ENCODE results near the gene GALNT16.

Gene GALNT16

GRCh38 chr14:69346710-69347109 lies 86.8 kb downstream of the GALNT16 start:
- DNase-seq, result peak; percentile 28

DNA sequence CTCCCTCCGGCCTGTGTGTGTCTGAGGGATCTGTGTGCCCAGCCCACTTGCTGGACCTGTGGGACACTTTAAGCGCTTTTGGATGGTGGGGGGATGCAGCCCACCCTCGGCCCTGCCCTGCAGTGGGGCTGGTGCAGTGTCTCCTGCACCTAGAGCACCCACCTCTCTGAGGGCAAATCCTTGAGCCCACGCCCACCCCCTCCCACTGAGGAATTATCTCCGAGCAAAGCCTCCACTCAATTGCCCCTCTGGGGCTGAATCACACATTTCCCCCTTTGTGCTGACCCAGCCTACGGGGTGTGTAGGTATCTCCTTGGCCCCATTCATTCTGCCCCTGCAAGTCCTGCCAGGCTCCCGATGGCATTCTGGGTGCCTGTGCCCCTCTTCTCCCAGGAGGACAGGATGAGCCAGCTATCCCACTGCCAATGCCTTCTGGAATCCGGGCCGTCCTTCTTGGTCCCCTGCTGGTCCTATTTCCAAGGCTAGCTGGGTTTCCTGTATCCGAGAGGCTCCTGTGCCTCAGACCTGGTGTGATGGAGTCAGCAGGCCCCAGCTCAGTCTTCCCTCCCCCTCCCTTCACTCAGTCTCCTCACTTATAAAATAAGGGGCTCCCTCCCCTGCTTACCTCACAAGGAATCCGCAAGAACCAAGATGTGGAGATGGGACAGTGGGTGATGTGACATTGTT lies 89.3 kb downstream of the GALNT16 start:
- no peak for DNase-seq

DNA sequence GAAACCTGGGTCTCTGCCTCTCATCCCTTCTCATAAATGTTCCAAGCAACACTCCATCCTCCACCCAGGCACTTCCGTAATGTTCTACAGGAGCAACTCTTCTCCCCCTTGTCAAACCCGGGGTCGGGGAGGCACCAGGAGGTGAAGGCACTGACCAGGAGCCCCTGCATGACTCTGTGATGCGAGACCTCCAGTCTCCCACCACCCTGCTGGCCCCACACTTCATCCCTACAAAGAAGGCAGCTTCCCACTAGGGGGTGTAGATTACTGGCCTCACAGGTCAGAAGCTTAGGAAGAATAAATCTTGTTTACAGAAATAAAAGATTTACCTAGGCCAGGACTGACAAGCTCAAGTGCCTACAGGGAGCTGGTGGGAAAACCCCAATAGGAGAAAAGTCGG lies 90.9 kb downstream of the GALNT16 start:
- no peak for DNase-seq

DNA sequence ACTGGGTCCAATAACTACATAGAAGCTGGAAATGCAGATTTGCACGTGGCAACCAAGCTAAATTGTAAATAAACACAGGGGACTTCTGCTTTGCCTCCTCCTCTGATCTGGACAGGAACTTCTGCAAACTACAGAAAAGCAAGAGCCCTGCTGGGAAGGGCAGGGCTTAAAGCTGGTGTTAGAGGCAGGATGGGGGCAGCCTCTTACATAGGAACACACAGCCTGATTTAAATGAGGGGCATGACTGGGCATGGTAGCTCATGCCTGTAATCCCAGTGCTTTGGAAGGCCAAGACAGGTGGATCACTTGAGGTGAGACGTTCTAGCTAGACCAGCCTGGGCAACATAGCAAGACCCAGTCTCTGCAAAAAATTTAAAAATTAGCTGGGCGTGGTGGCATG lies 91.4 kb downstream of the GALNT16 start:
- no peak for DNase-seq

DNA sequence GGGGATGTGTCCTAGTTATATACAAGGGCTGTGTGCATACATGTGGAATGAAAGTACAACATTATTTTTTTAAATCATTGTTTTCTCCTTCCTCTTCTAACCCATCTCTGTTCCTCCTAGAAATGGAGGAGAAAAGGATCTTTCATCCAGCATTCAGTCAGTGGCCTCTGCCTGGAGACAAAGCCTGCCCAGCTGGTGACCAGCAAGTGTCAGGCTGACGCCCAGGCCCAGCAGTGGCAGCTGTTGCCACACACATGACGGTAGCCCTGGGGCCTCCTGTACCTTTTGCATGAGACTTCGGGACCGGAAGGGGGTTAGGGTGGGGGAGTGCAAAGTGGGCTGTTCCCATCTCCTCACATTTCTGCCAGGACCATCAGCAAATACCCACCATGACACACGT lies 92.0 kb downstream of the GALNT16 start:
- no peak for DNase-seq

DNA sequence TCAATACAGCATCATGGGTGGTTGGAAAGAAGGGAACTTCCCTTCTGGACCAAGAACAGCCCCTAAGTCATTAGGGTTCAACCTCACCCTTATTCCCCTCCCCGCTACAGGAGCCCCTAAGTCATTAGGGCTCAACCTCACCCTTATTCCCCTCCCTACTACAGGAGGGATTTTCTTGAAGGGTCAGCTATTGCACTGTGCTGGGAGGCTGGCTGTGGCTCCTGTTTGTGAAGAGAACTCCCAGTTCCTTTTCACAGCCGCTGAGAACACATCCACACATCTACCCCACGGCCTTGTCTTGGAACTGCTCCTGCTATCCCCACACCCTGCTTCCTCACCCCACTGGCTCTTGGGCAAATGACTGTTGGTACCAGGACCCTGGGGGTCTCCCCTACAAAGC lies 93.2 kb downstream of the GALNT16 start:
- no peak for DNase-seq

DNA sequence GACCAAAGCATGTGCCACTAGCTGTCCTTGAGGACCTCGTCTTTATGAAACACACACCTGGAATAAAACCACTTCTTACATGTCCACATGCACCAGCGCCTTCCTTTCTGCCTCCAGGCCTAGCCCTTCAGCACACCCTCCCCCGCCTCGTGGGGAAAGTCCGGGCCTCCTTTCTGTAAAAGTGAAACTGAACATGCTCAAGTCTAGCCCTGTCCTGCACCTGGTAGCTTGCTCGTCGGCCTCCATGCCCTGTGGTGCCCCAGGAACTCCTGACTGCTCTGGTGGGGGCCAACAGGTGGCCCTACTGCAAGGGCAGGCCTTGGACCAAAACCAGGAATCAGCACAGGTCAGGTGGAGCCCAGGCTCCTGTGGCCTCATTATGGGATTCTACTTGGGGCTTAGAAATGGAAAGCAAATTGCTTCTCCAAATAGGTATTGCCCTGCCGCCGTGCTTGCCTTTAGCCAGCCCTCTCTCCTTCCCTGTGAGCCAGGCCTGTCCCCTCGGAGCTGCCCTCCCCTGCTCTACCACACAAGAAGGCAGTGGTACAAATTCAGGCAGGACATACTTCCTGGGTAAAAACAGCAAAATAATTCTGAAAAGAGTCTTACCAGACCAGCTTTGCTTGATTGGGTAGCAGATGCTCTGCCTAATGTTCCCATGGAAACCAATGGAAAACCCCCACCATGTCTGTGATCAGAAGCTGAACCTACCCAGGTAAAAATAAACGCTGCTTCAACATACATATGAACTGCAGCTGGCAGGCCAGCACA lies 94.6 kb downstream of the GALNT16 start:
- peak; percentile 33 for DNase-seq

GRCh38 chr14:69355154-69355597 lies 95.2 kb downstream of the GALNT16 start:
- DNase-seq, result no peak

DNA sequence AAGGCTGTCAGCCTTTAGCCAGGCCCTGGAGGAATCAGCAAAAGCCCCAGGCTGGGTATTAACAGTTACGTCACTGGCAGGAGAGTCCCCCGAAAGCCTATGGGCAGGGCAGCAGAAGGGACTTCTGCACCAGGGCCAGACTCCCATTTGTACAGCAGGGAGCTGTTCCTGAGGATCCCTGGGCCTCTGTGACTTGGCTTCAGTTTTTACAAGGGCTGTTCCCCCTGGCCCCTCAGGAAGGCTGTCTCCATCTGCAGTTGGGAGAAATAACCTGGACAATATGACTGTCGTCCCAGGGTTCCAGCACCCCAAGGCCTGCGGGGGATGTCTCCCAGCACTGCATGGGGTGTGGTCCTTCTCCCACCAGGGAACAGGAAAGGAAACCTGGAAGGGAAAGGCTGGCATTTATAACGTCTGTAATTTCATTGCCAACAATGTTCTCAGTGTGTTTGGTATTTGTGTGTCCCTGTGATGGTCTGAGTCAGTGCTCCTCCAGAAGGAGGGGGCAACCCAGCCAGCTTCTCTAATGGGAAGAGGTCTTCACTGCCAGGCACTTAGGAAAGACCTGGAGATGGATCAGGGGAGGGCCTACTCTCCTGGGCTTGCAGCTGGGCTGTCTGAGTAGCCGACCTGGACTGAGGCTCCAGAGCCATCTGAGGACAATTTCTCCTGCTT lies 95.8 kb downstream of the GALNT16 start:
- no peak for DNase-seq

GRCh38 chr14:69356903-69357543 lies 97.1 kb downstream of the GALNT16 start:
- no peak for DNase-seq

DNA sequence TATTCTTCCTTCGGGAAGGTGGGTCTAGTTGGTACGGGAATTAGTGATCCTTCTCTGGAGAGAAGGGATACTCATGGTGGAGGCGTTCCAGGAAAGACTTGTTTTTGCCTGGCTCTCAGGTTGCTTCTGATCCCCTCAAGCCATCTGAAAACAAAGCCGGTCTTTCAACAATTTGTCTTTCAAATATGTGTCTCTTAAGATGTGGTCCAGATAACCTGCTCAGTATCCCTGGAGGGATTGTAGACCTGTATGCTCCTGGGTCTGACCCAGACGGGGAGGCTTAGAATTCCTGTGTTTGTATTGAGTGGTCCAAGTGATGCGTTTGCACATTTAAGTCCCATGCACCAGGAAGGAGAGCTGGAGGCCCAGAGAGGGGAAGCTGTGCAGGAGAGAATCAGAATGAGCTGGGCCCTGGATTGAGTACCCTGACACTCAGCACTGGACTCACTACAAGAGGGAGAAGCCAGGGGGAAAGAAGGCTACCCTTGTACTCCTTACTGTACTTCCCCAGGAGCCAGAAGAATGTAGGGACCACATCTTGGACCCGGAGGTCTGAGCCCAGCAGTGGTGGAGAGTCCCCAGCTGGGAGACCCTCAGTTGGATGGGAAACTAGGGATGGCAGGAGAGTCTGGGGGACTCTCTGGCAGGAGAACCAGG lies 97.7 kb downstream of the GALNT16 start:
- DNase-seq, result no peak

DNA sequence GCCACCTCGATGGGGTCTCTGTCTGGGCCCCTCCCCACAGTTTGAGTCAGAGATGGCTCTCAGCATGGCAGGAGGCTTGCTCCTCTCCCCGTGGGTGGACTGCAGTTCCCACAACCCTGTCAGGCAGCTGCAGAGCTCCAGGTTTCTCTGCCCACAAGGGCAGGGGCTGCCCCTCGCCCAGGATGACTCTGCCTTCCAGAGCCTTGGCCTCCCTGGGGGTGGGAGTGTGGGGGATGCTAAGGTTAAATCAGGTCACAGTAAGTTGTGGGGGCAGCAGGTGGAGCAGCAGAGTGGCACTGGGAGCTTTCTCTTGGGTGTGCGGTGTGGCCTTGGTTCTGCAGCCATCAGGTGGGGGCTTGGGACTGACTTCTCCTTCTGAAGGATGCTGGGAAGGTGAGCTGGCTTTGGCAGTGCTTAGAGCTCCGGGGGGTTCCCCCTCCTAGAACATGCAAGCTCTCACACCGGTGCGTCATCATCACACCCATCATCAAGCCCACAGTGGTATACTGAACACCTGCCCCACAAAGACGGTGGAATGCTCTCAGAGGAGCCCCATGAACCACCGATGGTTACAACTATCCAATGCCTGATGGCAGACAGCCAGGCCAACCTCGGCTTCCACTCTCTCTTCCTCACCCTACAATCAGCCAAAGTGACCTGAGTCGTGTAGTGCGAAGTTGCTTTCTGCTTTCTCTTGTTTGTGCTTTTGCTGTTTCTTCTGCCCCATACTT lies 98.4 kb downstream of the GALNT16 start:
- DNase-seq, result no peak

- no peak for DNase-seq
These were observed 99.0 kb downstream of the GALNT16 start for GRCh38 chr14:69358966-69359365.

DNA sequence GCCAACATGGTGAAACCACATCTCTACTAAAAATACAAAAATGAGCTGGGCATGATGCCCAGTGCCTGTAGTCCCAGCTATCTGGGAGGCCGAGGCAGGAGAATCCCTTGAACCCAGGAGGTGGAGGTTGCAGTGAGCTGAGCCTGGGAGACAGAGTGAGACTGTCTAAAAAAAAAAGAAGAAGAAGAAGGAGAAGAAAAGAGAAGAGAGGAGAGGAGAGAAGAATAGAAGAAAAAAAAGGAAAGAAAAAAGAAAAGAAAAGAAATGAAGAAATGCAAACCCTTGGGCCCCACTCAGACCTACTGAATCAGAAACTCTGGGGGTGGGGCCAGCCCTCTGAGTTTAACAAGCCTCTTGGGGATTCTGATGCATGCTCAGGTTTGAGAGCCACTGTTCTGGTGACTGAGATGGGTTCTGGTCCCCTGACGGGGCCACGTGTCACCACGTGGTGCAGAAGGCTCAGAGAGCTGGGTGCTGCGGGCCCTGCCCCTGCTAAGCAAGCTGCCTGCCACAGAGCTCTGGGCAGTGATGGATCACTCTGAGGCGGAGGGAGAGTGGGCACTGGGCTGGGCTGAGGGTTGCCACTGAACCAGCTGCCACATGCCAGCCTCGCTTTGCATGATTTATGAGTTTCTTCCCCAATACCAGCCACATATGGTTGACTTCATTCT lies 100.6 kb downstream of the GALNT16 start:
- DNase-seq, result no peak

DNA sequence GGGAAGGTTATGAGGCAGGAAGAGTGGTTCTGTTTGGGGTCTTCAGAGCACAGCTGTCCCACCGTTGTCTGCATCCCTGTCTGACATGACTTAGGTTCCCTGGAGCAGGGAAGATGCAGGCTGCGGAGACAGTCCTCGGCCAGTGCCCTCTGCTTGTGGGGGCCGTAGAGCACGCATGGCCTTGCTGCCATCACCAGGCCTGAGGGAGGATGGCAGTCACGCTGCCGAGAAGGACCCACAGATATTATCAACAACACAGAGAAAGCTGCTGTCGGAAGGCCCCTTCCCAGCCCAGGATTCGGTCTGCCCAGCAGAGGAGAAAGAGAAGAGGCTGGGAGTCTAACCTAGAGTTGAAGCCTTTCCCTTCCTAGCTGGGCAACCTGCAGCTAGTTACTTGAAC lies 103.1 kb downstream of the GALNT16 start:
- no peak for DNase-seq

DNA sequence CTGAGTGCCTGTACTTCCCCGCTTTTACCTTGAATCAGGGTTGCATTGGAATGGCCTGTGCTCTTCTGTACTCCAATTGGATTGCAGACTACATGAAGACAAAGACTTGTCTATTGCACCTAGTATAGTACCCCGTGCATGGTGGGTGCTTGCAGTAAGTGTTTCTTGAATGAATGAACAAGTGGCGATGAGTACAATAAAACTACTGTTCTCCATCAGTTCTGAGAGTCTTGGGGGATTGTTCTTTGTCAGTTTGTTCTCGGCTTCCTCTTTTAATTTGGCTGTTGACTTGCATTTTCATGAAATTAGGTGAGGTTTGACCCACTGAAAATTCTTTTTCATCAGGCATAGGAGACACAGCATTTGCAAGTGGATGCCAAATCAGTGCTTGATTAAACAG lies 104.0 kb downstream of the GALNT16 start:
- no peak for DNase-seq

GRCh38 chr14:69364378-69364777 lies 104.4 kb downstream of the GALNT16 start:
- DNase-seq, result no peak

GRCh38 chr14:69366069-69366468 lies 106.1 kb downstream of the GALNT16 start:
- DNase-seq, result no peak

DNA sequence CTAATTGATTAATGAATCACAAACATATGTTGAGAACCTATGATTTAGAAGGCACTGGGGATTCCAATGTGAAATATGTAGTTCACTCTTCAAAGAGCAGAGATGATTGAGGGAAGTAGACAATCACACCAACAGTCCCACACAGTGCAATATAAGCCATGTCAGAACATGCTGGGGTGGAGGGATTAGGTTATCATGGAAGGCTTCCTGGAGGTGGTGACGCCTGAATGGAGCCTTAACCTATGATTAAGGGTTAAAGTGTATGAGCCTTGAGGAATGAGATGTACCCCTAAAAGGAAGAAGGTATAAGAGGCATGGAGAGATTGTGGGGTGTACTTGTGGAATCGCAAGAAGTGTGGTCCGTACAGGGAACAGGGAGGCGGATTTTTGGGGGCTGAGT lies 106.8 kb downstream of the GALNT16 start:
- DNase-seq, result no peak

DNA sequence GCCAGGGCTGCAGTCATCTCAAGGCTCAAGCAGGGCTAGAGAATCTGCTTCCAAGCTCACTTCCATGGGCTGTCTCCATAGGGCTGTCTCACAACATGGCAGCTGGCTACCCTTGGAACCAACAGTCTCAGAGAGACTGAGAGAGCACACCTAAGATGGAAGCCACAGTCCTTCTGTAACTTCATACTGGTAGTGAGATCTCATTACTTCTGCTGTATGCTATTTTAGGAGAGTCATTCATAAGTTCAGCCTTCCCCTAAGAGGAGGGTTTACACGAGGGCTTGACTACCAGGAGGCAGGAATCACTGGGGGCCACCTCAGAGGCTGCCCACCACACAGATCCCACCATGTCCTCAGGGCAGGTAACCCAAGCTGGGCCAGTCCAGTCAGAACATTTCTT lies 108.4 kb downstream of the GALNT16 start:
- DNase-seq, result no peak

- no peak for DNase-seq
These were observed 110.1 kb downstream of the GALNT16 start for GRCh38 chr14:69370061-69370460.

DNA sequence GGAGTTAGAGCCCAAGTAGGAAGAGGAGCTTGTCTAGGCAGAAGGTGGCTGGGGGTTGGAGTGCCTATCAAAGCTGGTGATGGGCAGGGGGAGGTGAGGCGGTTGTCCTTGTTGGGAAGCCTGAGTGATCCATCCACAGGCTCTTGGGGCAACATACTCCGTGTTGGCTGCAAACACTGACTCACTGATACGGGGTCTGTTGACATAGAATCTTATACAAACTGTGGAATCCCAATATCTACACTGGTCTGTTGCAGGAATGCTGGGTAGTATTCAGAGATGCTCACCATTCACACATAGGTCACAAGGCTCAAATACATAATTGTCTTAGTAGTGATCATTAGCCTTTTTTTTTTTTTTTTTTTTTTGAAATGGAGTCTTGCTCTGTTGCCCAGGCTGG lies 112.2 kb downstream of the GALNT16 start:
- no peak for DNase-seq

Measured in CD4-positive, alpha-beta T cell treated with Interleukin-17A for 4 hours (primary cell).